HG03520 (cell line): ENCODE measurements around the gene NKAIN4.

ENCODE experiments used
- ATAC-seq: cut with Tn5 transposase; IDR thresholded peaks from one replicate; pipeline ENCODE4 v1.9.1; 2021; ENCODE audit warnings: mild to moderate bottlenecking, moderate library complexity; ENCODE audit not compliant: unreplicated experiment

Gene NKAIN4

GRCh38 chr20:63254232-63254605 is at the start of gene NKAIN4:
NKAIN4 (minus strand) TSS chr20:63254463; CDS start chr20:63254450, 13 bp downstream.
- no peak for ATAC-seq

GRCh38 chr20:63303095-63303666 is 48.9 kb upstream of the NKAIN4 start:
- ATAC-seq: no peak

GRCh38 chr20:63301671-63302070 is 47.4 kb upstream of the NKAIN4 start:
- ATAC-seq: no peak

GRCh38 chr20:63298731-63299312 is 44.6 kb upstream of the NKAIN4 start:
- ATAC-seq: no peak

GRCh38 chr20:63297796-63298572 is 43.7 kb upstream of the NKAIN4 start:
- no peak for ATAC-seq

- no peak for ATAC-seq
Observed at GRCh38 chr20:63297371-63297781, 43.1 kb upstream of the NKAIN4 start.

GRCh38 chr20:63296531-63297299 is 42.5 kb upstream of the NKAIN4 start:
- ATAC-seq: no peak

- no peak for ATAC-seq
Observed at GRCh38 chr20:63295846-63296245, 41.6 kb upstream of the NKAIN4 start.

GRCh38 chr20:63295422-63295821 is 41.2 kb upstream of the NKAIN4 start:
- no peak for ATAC-seq

- ATAC-seq: no peak
Observed at GRCh38 chr20:63295018-63295417, 40.8 kb upstream of the NKAIN4 start.

- no peak for ATAC-seq
Observed at GRCh38 chr20:63294536-63294900, 40.3 kb upstream of the NKAIN4 start.

- ATAC-seq: no peak
Observed at GRCh38 chr20:63293871-63294535, 39.7 kb upstream of the NKAIN4 start.

GRCh38 chr20:63293456-63293855 is 39.2 kb upstream of the NKAIN4 start:
- ATAC-seq: no peak

GRCh38 chr20:63292904-63293303 is 38.6 kb upstream of the NKAIN4 start, which contains the start of gene COL20A1:
COL20A1 (plus strand) TSS chr20:63293186; CDS start chr20:63295108, 1,922 bp downstream.
- ATAC-seq: no peak

- ATAC-seq: no peak
Observed at GRCh38 chr20:63292292-63292701, 38.0 kb upstream of the NKAIN4 start.

GRCh38 chr20:63291811-63292210 is 37.5 kb upstream of the NKAIN4 start:
- ATAC-seq: no peak

- ATAC-seq: no peak
Observed at GRCh38 chr20:63290677-63291472, 36.6 kb upstream of the NKAIN4 start.

- no peak for ATAC-seq
Observed at GRCh38 chr20:63290136-63290676, 35.9 kb upstream of the NKAIN4 start.

- ATAC-seq: no peak
Observed at GRCh38 chr20:63289311-63290135, 35.3 kb upstream of the NKAIN4 start.
